Muscle layer of duodenum (tissue), 2 donors: Measurements from ENCODE around the gene DCC.

ENCODE experiments used
- H3K27ac ChIP-seq: one replicate; pipeline ENCODE4 v1.7.0; 2013; ENCODE audit warnings: mild to moderate bottlenecking, low read length
- H3K27me3 ChIP-seq: one replicate; pipeline ENCODE4 v1.7.0; 2013; ENCODE audit warnings: low read depth, mild to moderate bottlenecking, control low read depth, low read length
- H3K36me3 ChIP-seq, 2 donors: one replicate each; pipeline ENCODE4 v1.7.0; 2013; ENCODE audit warnings: low read length in 2 of 2, control low read depth in 1 of 2, mild to moderate bottlenecking in 1 of 2; ENCODE audit not compliant: insufficient read depth in 2 of 2, control insufficient read depth in 1 of 2
- H3K4me1 ChIP-seq, 2 donors: one replicate each; pipeline ENCODE4 v1.7.0; 2013; ENCODE audit warnings: low read length in 2 of 2, mild to moderate bottlenecking in 2 of 2, control low read depth in 1 of 2, moderate library complexity in 1 of 2; ENCODE audit not compliant: insufficient read depth in 2 of 2, control insufficient read depth in 1 of 2
- H3K4me3 ChIP-seq, 2 donors: one replicate each; pipeline ENCODE4 v1.7.0; 2013; ENCODE audit warnings: low read length in 2 of 2, low read depth in 1 of 2, mild to moderate bottlenecking in 1 of 2
- H3K9me3 ChIP-seq, 2 donors: one replicate each; pipeline ENCODE4 v1.7.0; 2013; ENCODE audit warnings: low read length in 2 of 2, control low read depth in 1 of 2, mild to moderate bottlenecking in 1 of 2; ENCODE audit not compliant: control insufficient read depth in 1 of 2
- donor health status: healthy.

The DCC gene

GRCh38 chr18:52339891-52340371 is at the start of gene DCC:
Gene DCC (plus strand): TSS chr18:52340197. CDS start chr18:52340788, 591 bp downstream.
- Histone ChIP-seq H3K4me3 (peak within 1 kb of the TSS; percentile 43 to 63), H3K27ac (no peak within 1 kb of the TSS), H3K27me3 (peaks cover 22% of the 10 kb centered on the region), H3K4me1 (peaks cover 0 to 18% of the 10 kb centered on the region in 2 donors), H3K9me3 (no peaks in the 10 kb centered on the region), H3K36me3 (no peaks in the 10 kb centered on the region)

GRCh38 chr18:52310651-52311050 is 29.3 kb upstream of the DCC start:
- Histone ChIP-seq H3K36me3 (no peaks in the 10 kb centered on the region), H3K27ac (no peak overlapping the region), H3K4me3 (no peak overlapping the region), H3K27me3 (no peaks in the 10 kb centered on the region), H3K9me3 (no peaks in the 10 kb centered on the region), H3K4me1 (no peaks in the 10 kb centered on the region)

GRCh38 chr18:52311331-52311730 is 28.7 kb upstream of the DCC start:
- H3K9me3 ChIP-seq = peaks cover 0 to 3% of the 10 kb centered on the region in 2 donors
- H3K4me1 ChIP-seq = no peaks in the 10 kb centered on the region
- H3K36me3 ChIP-seq = no peaks in the 10 kb centered on the region
- H3K4me3 ChIP-seq = no peak overlapping the region
- no peak overlapping the region for H3K27ac ChIP-seq
- H3K27me3 ChIP-seq = no peaks in the 10 kb centered on the region

- no peak overlapping the region for H3K4me3 ChIP-seq
- H3K9me3 ChIP-seq = peaks cover 0 to 3% of the 10 kb centered on the region in 2 donors
- H3K27ac ChIP-seq = no peak overlapping the region
- H3K4me1 ChIP-seq = no peaks in the 10 kb centered on the region
- no peaks in the 10 kb centered on the region for H3K36me3 ChIP-seq
- H3K27me3 ChIP-seq = no peaks in the 10 kb centered on the region
Measured at GRCh38 chr18:52312346-52312745, 27.7 kb upstream of the DCC start.

GRCh38 chr18:52313213-52313612 is 26.8 kb upstream of the DCC start:
- Histone ChIP-seq H3K27ac (no peak overlapping the region), H3K4me1 (no peaks in the 10 kb centered on the region), H3K36me3 (no peaks in the 10 kb centered on the region), H3K4me3 (no peak overlapping the region), H3K9me3 (peaks cover 0 to 3% of the 10 kb centered on the region in 2 donors), H3K27me3 (no peaks in the 10 kb centered on the region)

GRCh38 chr18:52319424-52319983 is 20.5 kb upstream of the DCC start:
- no peaks in the 10 kb centered on the region for H3K27me3 ChIP-seq
- no peaks in the 10 kb centered on the region for H3K4me1 ChIP-seq
- H3K9me3 ChIP-seq = peaks cover 0 to 3% of the 10 kb centered on the region in 2 donors
- no peak overlapping the region for H3K27ac ChIP-seq
- no peaks in the 10 kb centered on the region for H3K36me3 ChIP-seq
- H3K4me3 ChIP-seq = no peak overlapping the region

- H3K4me1 ChIP-seq = no peaks in the 10 kb centered on the region
- no peaks in the 10 kb centered on the region for H3K27me3 ChIP-seq
- H3K27ac ChIP-seq = no peak overlapping the region
Measured at GRCh38 chr18:52322307-52322706, 17.7 kb upstream of the DCC start.

GRCh38 chr18:52323802-52324201 is 16.2 kb upstream of the DCC start:
- Histone ChIP-seq H3K27me3 (no peaks in the 10 kb centered on the region), H3K36me3 (no peaks in the 10 kb centered on the region), H3K4me3 (no peak overlapping the region), H3K4me1 (no peaks in the 10 kb centered on the region), H3K27ac (no peak overlapping the region), H3K9me3 (no peaks in the 10 kb centered on the region)

More at GRCh38 chr18:52322307-52322706, 17.7 kb upstream of the DCC start:
- Histone ChIP-seq H3K4me3 (no peak overlapping the region), H3K36me3 (no peaks in the 10 kb centered on the region), H3K9me3 (no peaks in the 10 kb centered on the region)

GRCh38 chr18:52325997-52326396 is 14.0 kb upstream of the DCC start:
- Histone ChIP-seq H3K36me3 (no peaks in the 10 kb centered on the region), H3K4me1 (no peaks in the 10 kb centered on the region), H3K27me3 (no peaks in the 10 kb centered on the region), H3K9me3 (no peaks in the 10 kb centered on the region), H3K4me3 (no peak overlapping the region), H3K27ac (no peak overlapping the region)

- Histone ChIP-seq H3K4me3 (no peak overlapping the region), H3K27ac (no peak overlapping the region), H3K9me3 (no peaks in the 10 kb centered on the region), H3K36me3 (no peaks in the 10 kb centered on the region), H3K27me3 (no peaks in the 10 kb centered on the region), H3K4me1 (no peaks in the 10 kb centered on the region)
Measured at GRCh38 chr18:52333860-52334259, 6.1 kb upstream of the DCC start.

- Histone ChIP-seq H3K27ac (no peak overlapping the region), H3K9me3 (no peaks in the 10 kb centered on the region), H3K36me3 (no peaks in the 10 kb centered on the region)
Measured at GRCh38 chr18:52334307-52334706, 5.7 kb upstream of the DCC start.

GRCh38 chr18:52334896-52335295 is 5.1 kb upstream of the DCC start:
- H3K27me3 ChIP-seq = peaks cover 7% of the 10 kb centered on the region

More at GRCh38 chr18:52334307-52334706, 5.7 kb upstream of the DCC start:
- no peaks in the 10 kb centered on the region for H3K4me1 ChIP-seq
- peaks cover 3% of the 10 kb centered on the region for H3K27me3 ChIP-seq
- H3K4me3 ChIP-seq = no peak overlapping the region

More at GRCh38 chr18:52334896-52335295, 5.1 kb upstream of the DCC start:
- no peak overlapping the region for H3K27ac ChIP-seq
- no peaks in the 10 kb centered on the region for H3K4me1 ChIP-seq
- no peak overlapping the region for H3K4me3 ChIP-seq
- H3K36me3 ChIP-seq = no peaks in the 10 kb centered on the region
- H3K9me3 ChIP-seq = no peaks in the 10 kb centered on the region
